ENCODE data around the gene GAPVD1.

GAPVD1 gene

GRCh38 chr9:125370786-125371185, 109.2 kb downstream of the GAPVD1 start:
- TF ChIP-seq CTCF (IDR thresholded peaks at IDR 0.05; ENCODE audit: low read depth, low read length): no peak

GRCh38 chr9:125372441-125373226, 111.0 kb downstream of the GAPVD1 start:
- no peak for TF ChIP-seq CTCF (IDR thresholded peaks at IDR 0.05; ENCODE audit: low read depth, low read length)
- no peak overlapping the region for H3K4me3 ChIP-seq (ENCODE audit: low read depth, low read length)

More at GRCh38 chr9:125370786-125371185, 109.2 kb downstream of the GAPVD1 start:
- H3K4me3 ChIP-seq (ENCODE audit: low read depth, low read length): no peak overlapping the region

- TF ChIP-seq CTCF (IDR thresholded peaks at IDR 0.05; ENCODE audit: low read depth, low read length): peak; percentile 80
- peak overlapping the region; percentile 48 for H3K4me3 ChIP-seq (ENCODE audit: low read depth, low read length)
These were observed 113.0 kb downstream of the GAPVD1 start for GRCh38 chr9:125374443-125375309.

- no peak overlapping the region for H3K4me3 ChIP-seq (ENCODE audit: low read depth, low read length)
- no peak for TF ChIP-seq CTCF (IDR thresholded peaks at IDR 0.05; ENCODE audit: low read depth, low read length)
These were observed 114.2 kb downstream of the GAPVD1 start for GRCh38 chr9:125375820-125376219.

GRCh38 chr9:125376261-125377226, 114.9 kb downstream of the GAPVD1 start:
- H3K4me3 ChIP-seq (ENCODE audit: low read depth, low read length): no peak overlapping the region
- no peak for TF ChIP-seq CTCF (IDR thresholded peaks at IDR 0.05; ENCODE audit: low read depth, low read length)

GRCh38 chr9:125377584-125378250, 116.1 kb downstream of the GAPVD1 start:
- TF ChIP-seq CTCF (IDR thresholded peaks at IDR 0.05; ENCODE audit: low read depth, low read length): no peak

More at GRCh38 chr9:125377584-125378250, 116.1 kb downstream of the GAPVD1 start:
- no peak overlapping the region for H3K4me3 ChIP-seq (ENCODE audit: low read depth, low read length)

Data from WI38 (cell line).